Myocyte (in vitro differentiated cells): Measurements from ENCODE around the gene NEO1. TPM values are rescaled to one million over a fixed set of nuclear protein-coding genes. Genes with fewer than 3 reads are reported as not detected.
A peak's percentile ranks its signal among the peaks of the same experiment; 100 is the strongest.

Source experiments
- DNase-seq: peaks from one replicate; pipeline ENCODE4 v3.0.0-alpha.2; 2012; ENCODE audit warnings: low read depth
- total RNA-seq: library from RNA; depleted of rRNA; stranded (reverse); fragments of >200 nt; gene quantifications from 2 replicates; pipeline ENCODE4 v1.2.3, GENCODE V29; 2014

Gene NEO1
- total RNA-seq, 1 donor from 2014 or later = 4.5 TPM

DNA sequence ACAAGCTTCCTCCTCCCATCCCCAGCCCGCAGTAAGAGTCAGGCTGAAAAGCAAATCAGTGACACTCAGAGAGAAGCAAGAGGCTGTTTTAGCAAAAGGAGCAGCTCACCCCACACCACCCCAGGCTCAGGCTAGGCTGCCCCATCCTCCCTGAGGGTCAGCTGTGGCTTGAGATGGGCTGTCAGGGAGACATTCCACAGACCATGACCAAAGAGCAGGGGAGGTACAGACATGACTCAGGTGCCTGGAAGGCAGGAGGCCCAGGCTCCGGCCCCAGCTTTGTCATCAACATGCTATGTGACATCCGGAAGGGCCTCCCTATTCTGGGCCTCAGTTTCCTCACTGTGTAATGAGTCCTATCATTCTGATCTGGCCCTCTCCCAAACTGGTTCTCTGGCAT is 291.8 kb downstream of the NEO1 start:
- no peak for DNase-seq

DNA sequence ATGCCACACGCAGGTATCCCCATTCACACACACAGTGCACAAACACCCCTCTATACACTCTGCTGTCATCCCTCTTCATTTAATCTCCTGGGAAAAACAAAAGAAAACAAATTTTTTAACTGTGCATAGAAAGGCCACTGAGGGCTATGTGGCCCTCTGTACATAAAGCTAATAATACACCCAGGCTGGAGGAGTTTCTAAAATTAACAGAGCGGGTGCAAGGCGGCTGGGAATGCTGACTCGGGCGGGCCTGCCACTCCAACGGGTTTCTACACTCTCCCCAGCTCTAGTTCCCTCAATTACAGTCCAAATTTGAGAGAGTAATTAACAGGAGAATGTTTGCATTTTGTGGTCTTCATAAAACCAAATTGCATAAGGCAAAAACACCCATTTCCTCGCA is 293.4 kb downstream of the NEO1 start:
- DNase-seq = no peak

DNA sequence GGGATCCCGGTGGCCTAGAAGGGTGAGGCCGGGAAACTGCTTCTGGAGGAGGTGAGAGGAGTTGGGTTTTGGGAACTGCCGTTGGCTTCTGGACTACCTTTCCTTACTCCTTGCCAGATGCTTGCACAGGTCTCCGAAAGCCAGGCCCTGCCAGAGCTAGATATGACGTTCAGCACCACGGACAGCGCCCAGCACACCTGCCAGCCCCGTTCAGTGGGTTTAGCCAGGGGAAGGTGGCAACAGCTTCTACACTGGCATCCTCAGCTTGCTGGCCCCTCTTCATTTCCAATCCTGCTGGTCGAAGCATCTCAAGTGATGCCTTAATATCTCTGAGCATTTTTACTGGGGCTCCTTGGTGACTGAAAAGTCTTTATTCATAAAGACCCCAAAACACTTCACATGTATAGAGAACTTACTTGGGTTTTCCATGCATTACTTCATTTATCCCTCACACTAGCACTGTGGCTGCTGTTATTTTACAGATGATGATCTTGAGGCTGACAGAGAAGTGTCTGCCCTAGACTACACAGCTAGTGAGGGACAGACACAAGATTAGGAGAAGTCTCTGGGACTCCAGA is 294.6 kb downstream of the NEO1 start:
- DNase-seq = peak; percentile 29

GRCh38 chr15:73349191-73349590 is 296.9 kb downstream of the NEO1 start:
- DNase-seq = no peak

GRCh38 chr15:73352082-73352481 is 299.8 kb downstream of the NEO1 start:
- no peak for DNase-seq

- DNase-seq = no peak
Observed at GRCh38 chr15:73353734-73354133, 301.5 kb downstream of the NEO1 start.

- DNase-seq = no peak
Observed at GRCh38 chr15:73354241-73354640, 302.0 kb downstream of the NEO1 start.
